ENCODE results near the gene SF3B1.

Gene SF3B1

DNA sequence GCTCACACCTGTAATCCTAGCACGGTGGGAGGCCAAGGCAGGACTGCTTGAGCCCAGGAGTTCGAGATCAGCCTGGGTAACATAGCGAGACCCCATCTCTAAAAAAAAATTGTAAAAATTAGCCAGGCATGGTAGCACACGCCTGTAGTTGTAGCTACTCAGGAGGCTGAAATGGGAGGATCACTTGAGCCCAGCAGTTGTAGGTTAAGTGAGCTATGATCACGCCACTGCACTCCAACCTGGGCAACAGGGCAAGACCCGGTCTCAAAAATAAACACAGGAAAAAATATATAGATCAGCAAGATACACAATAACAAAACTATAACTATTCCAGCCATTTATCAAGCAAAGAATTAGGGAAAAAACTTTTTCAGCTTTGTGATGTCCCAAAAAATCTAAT lies 3.0 kb downstream of the SF3B1 start:
- no peaks in the 10 kb centered on the region for H3K27me3 ChIP-seq (ENCODE audit: insufficient read depth, low read length, poor library complexity)
- peaks cover 21% of the 10 kb centered on the region for H3K36me3 ChIP-seq (ENCODE audit: insufficient read depth, low read length)
- ATAC-seq (ENCODE audit: insufficient read depth, low read depth): no peak
- peak overlapping the region; percentile 78 for H3K4me2 ChIP-seq (ENCODE audit: insufficient read depth, low read length)
- no peak for DNase-seq
- no peak overlapping the region for H2AFZ ChIP-seq (ENCODE audit: low read depth, low read length)
- H3K27ac ChIP-seq (ENCODE audit: low read length): no peak overlapping the region
- no peaks in the 10 kb centered on the region for H3K9me3 ChIP-seq (ENCODE audit: insufficient read depth, low read length, severe bottlenecking)
- peaks cover 95% of the 10 kb centered on the region for H3K79me2 ChIP-seq (ENCODE audit: insufficient read depth, low read length)
- TF ChIP-seq CTCF (IDR thresholded peaks at IDR 0.05; ENCODE audit: borderline replicate concordance, extremely low read depth, low read length, poor library complexity, severe bottlenecking) (no peak), EZH2 (IDR thresholded peaks at IDR 0.05; ENCODE audit: borderline replicate concordance, low read depth, low read length, severe bottlenecking) (no peak)
- H3K9ac ChIP-seq (ENCODE audit: low read depth, low read length): peak overlapping the region; percentile 90; the same call in 1 of the 2 replicates
- H3K4me3 ChIP-seq (ENCODE audit: low read depth in 1 of 2, low read length in 2 of 2): peak overlapping the region in 1 of 2 experiments; percentile 87; a peak in 1 of 4 replicates
- H4K20me1 ChIP-seq (ENCODE audit: insufficient read depth, low read length): peaks cover 67% of the 10 kb centered on the region
- H3K4me1 ChIP-seq (ENCODE audit: insufficient read depth, low read length): peaks cover 63% of the 10 kb centered on the region

DNA sequence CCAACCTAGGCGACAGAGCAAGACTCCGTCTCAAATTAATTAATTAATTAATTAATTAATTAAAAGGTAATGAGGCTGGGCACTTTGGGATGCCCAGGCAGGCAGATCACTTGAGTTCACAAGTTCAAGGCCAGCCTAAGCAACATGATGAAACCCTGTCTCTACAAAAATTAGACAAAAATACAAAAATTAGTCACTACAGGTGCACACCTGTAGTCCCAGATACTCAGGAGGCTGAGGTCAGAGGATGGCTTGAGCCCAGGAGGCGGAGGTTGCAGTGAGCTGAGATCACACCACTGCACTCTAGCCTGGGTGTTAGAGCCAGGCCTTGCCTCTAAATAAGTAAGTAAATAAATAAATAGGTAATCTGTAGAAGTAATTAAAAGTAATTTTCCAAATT lies 6.8 kb downstream of the SF3B1 start:
- H3K27me3 ChIP-seq (ENCODE audit: insufficient read depth, low read length, poor library complexity): no peaks in the 10 kb centered on the region
- H4K20me1 ChIP-seq (ENCODE audit: insufficient read depth, low read length): peaks cover 95% of the 10 kb centered on the region
- no peak for TF ChIP-seq EZH2 (IDR thresholded peaks at IDR 0.05; ENCODE audit: borderline replicate concordance, low read depth, low read length, severe bottlenecking)
- no peak for TF ChIP-seq CTCF (IDR thresholded peaks at IDR 0.05; ENCODE audit: borderline replicate concordance, extremely low read depth, low read length, poor library complexity, severe bottlenecking)
- H3K4me2 ChIP-seq (ENCODE audit: insufficient read depth, low read length): no peak overlapping the region; the same call in 1 of the 2 replicates
- no peak overlapping the region for H3K4me3 ChIP-seq (ENCODE audit: low read depth in 1 of 2, low read length in 2 of 2)
- DNase-seq: no peak
- H3K36me3 ChIP-seq (ENCODE audit: insufficient read depth, low read length): peaks cover 45% of the 10 kb centered on the region
- no peak overlapping the region for H2AFZ ChIP-seq (ENCODE audit: low read depth, low read length)
- H3K79me2 ChIP-seq (ENCODE audit: insufficient read depth, low read length): peaks cover 100% of the 10 kb centered on the region
- H3K27ac ChIP-seq (ENCODE audit: low read length): no peak overlapping the region
- no peaks in the 10 kb centered on the region for H3K9me3 ChIP-seq (ENCODE audit: insufficient read depth, low read length, severe bottlenecking)
- H3K9ac ChIP-seq (ENCODE audit: low read depth, low read length): no peak overlapping the region
- ATAC-seq (ENCODE audit: insufficient read depth, low read depth): no peak
- H3K4me1 ChIP-seq (ENCODE audit: insufficient read depth, low read length): peaks cover 45% of the 10 kb centered on the region

DNA sequence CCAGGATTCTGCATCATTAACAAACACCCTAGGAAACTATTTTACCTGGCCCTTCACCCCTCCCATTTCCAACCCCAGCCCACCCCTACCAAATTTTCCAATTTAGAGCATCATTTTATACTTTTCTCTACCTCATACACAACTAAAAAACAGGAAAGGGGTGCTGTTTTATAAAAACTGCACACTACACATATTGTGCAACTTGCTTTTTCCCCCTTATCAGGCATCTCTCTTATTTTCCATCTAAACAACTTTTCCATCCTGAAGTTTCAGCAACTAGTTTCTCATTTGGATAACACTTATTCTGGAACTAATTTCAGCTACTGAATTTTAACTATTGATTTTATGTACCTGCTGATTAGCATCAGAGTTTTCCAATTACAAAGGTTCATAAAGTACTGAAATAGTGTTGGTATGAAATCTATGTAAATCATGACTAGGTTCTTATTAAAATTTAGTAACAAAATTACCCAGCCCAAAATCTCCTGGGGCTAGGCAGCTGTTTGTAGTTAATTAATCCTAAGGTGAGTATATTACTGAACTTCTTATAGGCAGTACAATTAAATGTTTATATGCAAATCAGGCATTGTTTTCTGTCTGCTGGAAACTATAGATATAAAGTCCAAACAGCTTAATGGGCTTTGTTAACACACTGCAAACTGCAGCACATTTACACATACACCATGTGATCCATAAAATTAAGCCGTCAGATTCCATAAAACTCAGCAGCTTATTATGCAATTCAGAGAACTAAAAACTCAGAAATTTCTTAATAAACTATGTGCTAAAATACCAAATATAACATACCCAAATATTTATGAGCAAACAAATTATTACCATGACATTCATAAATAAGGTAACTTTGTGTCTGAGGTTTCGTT lies 7.9 kb downstream of the SF3B1 start:
- H3K27me3 ChIP-seq (ENCODE audit: insufficient read depth, low read length, poor library complexity): no peaks in the 10 kb centered on the region
- peaks cover 100% of the 10 kb centered on the region for H3K79me2 ChIP-seq (ENCODE audit: insufficient read depth, low read length)
- 0 out of 2 replicates have a peak overlapping the region, but pooled peaks have one; percentile 3 for H3K4me2 ChIP-seq (ENCODE audit: insufficient read depth, low read length)
- no peak overlapping the region for H3K4me3 ChIP-seq (ENCODE audit: low read depth in 1 of 2, low read length in 2 of 2)
- DNase-seq (no peak), ATAC-seq (ENCODE audit: insufficient read depth, low read depth) (no peak)
- H3K36me3 ChIP-seq (ENCODE audit: insufficient read depth, low read length): peaks cover 55% of the 10 kb centered on the region
- peaks cover 92% of the 10 kb centered on the region for H4K20me1 ChIP-seq (ENCODE audit: insufficient read depth, low read length)
- TF ChIP-seq EZH2 (IDR thresholded peaks at IDR 0.05; ENCODE audit: borderline replicate concordance, low read depth, low read length, severe bottlenecking) (no peak), CTCF (IDR thresholded peaks at IDR 0.05; ENCODE audit: borderline replicate concordance, extremely low read depth, low read length, poor library complexity, severe bottlenecking) (no peak)
- H3K4me1 ChIP-seq (ENCODE audit: insufficient read depth, low read length): peaks cover 34% of the 10 kb centered on the region
- no peak overlapping the region for H2AFZ ChIP-seq (ENCODE audit: low read depth, low read length)
- H3K9me3 ChIP-seq (ENCODE audit: insufficient read depth, low read length, severe bottlenecking): no peaks in the 10 kb centered on the region
- no peak overlapping the region for H3K27ac ChIP-seq (ENCODE audit: low read length)
- H3K9ac ChIP-seq (ENCODE audit: low read depth, low read length): no peak overlapping the region
